Fibroblast of villous mesenchyme (primary cell): ENCODE data around the gene PTPRE. TPM values are rescaled to one million over a fixed set of nuclear protein-coding genes. Genes with fewer than 3 reads are reported as not detected.

Experiments used
- DNase-seq: peaks from one replicate; pipeline ENCODE4 v3.0.0-alpha.2; 2010; ENCODE audit warnings: low read depth
- H3K4me3 ChIP-seq: 2 replicates; pipeline ENCODE4 v1.5.1; 2011; ENCODE audit warnings: low read depth, mild to moderate bottlenecking, low read length
- total RNA-seq: library from RNA; depleted of rRNA; stranded (reverse); fragments of >200 nt; gene quantifications from 2 replicates; pipeline ENCODE4 v1.2.3, GENCODE V29; 2012
- TF ChIP-seq, protein P1 (sequence below): IDR thresholded peaks from 2 replicates; pipeline ENCODE4 v1.5.1; 2012; ENCODE audit warnings: low read depth, mild to moderate bottlenecking, low read length; ENCODE audit not compliant: insufficient read depth

PTPRE gene
- total RNA-seq, 1 donor: 11.2 TPM

DNA sequence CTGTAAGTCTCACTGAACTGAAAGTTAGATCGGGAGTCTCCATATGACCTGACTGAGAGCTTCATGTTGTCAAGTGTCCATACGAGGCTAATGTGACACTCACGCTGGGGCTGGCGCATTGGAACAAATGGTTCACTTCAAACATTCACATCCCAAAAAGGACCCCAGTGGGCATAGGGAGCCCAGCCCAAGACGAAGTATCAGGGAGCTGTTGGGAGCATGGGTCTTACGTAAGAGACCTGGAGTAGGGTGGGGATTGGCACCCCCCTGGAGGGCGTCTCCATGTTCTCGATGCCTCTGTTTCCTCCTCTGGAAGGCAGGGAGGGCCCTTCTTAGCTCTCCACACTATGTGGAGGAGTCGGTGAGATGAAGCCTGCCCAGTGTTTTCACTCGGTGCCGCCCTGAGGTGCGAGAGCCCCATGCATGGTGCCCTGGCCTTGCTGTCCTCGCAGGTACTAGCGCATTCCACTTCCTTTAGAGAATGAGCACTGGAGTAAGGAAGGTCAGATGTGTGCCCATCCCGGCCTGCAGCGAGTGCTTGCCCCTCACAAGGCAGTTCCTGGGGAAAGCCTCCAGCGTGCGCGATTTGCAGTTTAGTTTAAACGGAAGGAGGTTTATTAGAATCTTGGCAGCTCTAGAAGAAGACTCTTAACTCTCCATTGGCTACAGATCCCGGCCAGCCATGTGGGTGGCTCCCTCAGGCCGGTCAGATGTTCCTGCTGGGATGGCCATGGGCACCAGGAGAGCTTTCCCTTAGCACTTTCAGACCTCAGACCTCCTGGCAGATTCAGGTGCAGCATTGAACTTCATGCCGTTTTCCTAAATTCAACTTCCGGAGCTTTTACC is 64.4 kb downstream of the PTPRE start:
- TF ChIP-seq, protein P1, sequence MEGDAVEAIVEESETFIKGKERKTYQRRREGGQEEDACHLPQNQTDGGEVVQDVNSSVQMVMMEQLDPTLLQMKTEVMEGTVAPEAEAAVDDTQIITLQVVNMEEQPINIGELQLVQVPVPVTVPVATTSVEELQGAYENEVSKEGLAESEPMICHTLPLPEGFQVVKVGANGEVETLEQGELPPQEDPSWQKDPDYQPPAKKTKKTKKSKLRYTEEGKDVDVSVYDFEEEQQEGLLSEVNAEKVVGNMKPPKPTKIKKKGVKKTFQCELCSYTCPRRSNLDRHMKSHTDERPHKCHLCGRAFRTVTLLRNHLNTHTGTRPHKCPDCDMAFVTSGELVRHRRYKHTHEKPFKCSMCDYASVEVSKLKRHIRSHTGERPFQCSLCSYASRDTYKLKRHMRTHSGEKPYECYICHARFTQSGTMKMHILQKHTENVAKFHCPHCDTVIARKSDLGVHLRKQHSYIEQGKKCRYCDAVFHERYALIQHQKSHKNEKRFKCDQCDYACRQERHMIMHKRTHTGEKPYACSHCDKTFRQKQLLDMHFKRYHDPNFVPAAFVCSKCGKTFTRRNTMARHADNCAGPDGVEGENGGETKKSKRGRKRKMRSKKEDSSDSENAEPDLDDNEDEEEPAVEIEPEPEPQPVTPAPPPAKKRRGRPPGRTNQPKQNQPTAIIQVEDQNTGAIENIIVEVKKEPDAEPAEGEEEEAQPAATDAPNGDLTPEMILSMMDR: no peak
- no peak for DNase-seq
- no peak overlapping the region for H3K4me3 ChIP-seq

DNA sequence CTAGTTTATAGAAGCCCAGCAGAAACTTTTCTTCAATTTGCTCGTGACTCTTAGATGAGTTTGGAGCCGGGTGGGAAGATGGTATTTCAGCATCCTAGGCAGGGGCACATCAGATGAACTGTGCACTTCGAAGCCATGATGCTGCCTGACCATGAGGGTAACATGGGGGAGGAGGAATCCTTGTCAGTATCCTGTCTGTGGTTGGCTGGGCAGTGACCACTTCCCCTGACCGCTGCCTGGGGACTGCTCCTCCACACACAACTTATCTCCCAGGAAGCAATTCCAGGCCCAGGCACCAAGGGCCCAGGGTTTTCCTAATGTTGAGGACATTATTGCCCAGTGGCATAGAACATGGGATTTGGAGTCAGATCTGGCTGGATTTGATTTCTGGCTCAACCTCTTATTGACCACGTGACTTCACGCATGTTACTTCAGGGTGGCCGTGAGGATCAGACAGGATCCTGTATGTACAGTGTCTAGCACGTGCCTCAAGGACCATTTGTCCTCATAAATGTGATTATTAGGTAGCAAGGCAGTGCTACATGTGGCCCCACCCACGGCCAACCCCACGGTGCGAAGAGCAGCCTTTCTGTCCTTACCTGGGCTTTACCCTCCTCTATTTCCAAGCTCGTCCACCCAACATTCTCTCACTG is 65.2 kb downstream of the PTPRE start:
- DNase-seq: no peak

DNA sequence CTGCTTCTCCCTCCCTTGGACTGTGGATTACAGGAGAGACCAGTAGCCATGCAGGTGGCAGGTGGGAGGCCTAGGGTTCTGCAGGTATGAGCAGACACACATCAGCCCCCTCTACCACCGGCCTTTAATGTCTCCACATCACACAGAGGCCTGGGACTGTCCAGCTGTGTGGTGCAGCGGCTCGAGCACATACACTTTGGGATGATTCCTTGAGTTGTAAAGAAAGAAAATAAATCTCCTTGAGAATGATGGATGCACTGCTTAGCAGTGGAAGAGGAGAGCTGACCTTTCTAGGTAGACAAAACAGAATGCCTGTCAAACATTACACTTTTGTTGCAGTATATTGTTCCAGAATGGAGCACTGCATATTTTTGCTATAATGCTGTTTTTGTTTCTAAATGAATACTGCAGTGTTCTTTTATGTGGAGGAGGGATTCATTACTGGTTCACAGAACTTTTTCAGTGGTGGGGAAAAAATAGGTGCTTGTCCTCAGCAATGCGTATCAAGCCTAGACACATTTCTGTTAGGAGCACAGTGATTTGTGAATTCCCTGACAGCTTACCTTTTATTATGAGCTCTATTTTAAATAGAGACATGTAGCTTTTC is 66.0 kb downstream of the PTPRE start:
- H3K4me3 ChIP-seq: no peak overlapping the region
- DNase-seq: no peak
- TF ChIP-seq, protein P1: no peak

More for the DNA sequence above, 65.2 kb downstream of the PTPRE start:
- no peak overlapping the region for H3K4me3 ChIP-seq
- TF ChIP-seq, protein P1: no peak

DNA sequence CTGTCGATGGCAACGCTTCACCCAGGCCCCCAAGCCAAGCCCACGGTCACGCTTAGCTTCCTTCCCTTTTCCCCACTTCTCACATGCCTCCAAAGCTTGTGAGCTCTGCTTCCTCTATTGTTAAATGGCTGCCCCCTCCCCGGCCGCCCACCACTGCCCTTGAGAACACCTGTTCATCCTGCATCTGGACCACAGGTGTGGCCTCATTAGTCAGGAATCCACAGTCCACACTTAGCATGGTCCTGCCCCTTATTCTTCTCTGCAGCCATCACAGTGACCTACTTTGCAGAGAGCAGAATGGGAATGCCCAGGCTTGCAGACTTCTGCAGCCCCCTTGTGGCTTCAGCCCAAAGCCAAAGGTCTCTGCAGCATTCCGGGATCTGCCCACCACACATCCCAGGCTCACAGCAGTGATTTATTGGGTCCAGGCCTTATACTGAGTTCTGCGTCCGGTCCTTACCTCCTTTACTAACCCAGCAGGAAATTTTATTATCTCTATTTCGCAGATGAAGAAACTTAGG is 66.9 kb downstream of the PTPRE start:
- no peak overlapping the region for H3K4me3 ChIP-seq
- TF ChIP-seq, protein P1: peak; percentile 34
- DNase-seq: peak; percentile 31

DNA sequence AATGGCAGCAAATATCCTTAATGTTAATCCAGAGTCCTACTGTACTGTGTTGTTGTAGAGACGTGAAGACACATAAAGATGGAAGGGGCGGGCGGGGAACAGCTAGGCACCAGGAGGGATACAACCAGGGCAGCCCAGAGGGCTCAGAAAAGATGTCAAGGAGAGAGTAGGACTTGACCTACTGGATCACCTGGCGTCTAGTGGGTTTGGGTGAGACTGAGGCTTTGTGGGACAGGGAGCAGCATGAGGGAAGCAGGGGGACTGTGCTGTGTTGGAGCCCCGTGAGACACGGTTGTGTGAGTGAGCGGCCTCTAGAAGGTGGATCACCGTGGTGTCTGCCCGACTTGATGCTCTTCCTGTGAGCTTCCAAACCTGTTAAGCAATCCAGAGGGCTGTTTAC is 68.0 kb downstream of the PTPRE start:
- no peak overlapping the region for H3K4me3 ChIP-seq
- TF ChIP-seq, protein P1: no peak
- no peak for DNase-seq

GRCh38 chr10:127976286-127976685 is 69.4 kb downstream of the PTPRE start:
- H3K4me3 ChIP-seq: no peak overlapping the region
- TF ChIP-seq, protein P1: no peak
- peak; percentile 59 for DNase-seq
